ENCODE measurements around the gene NDST3. TPM values are rescaled to one million over a fixed set of nuclear protein-coding genes. Genes with fewer than 3 reads are reported as not detected.
A peak's percentile ranks its signal among the peaks of the same experiment; 100 is the strongest.

NDST3 gene
- total RNA-seq, 2 experiments from 2014 or later = not detected

- Mint-ChIP-seq H3K4me1 (ENCODE audit: low read depth) (peaks cover 8% of the 10 kb centered on the region), H3K36me3 (ENCODE audit: low read depth) (no peaks in the 10 kb centered on the region), H3K27ac (no peak overlapping the region), H3K4me3 (peak overlapping the region; percentile 34), H3K9me3 (ENCODE audit: insufficient read depth) (no peaks in the 10 kb centered on the region), H3K27me3 (ENCODE audit: low read depth) (peaks cover 19% of the 10 kb centered on the region)
- ChIA-PET POLR2A (no interaction called here), CTCF (interaction anchor here (0.8 kb wide), 1 partner anchor 13 kb away, joined by 3 read pairs; no protein-coding TSS in a partner anchor)
- ATAC-seq (peak; percentile 51), DNase-seq (no peak)
Measured at GRCh38 chr4:118033148-118034052, 886 bp upstream of the NDST3 start.

- peaks cover 8% of the 10 kb centered on the region for H3K4me1 Mint-ChIP-seq (ENCODE audit: low read depth)
- no peak overlapping the region for H3K4me3 Mint-ChIP-seq
- ATAC-seq (no peak), DNase-seq (no peak)
- ChIA-PET POLR2A (no interaction called here), CTCF (no interaction called here)
- H3K27me3 Mint-ChIP-seq (ENCODE audit: low read depth) = peaks cover 22% of the 10 kb centered on the region
- H3K36me3 Mint-ChIP-seq (ENCODE audit: low read depth) = no peaks in the 10 kb centered on the region
- H3K27ac Mint-ChIP-seq = no peak overlapping the region
- H3K9me3 Mint-ChIP-seq (ENCODE audit: insufficient read depth) = no peaks in the 10 kb centered on the region
Measured at GRCh38 chr4:118035309-118035708, 1.0 kb downstream of the NDST3 start.

GRCh38 chr4:118036336-118036735 is 2.0 kb downstream of the NDST3 start:
- DNase-seq = no peak
- H3K4me3 Mint-ChIP-seq = no peak overlapping the region
- no peaks in the 10 kb centered on the region for H3K36me3 Mint-ChIP-seq (ENCODE audit: low read depth)
- no peaks in the 10 kb centered on the region for H3K9me3 Mint-ChIP-seq (ENCODE audit: insufficient read depth)
- ChIA-PET CTCF (no interaction called here), POLR2A (no interaction called here)
- peaks cover 18% of the 10 kb centered on the region for H3K27me3 Mint-ChIP-seq (ENCODE audit: low read depth)
- no peak for ATAC-seq
- H3K27ac Mint-ChIP-seq = no peak overlapping the region
- H3K4me1 Mint-ChIP-seq (ENCODE audit: low read depth) = peaks cover 8% of the 10 kb centered on the region

GRCh38 chr4:118037955-118038354 is 3.7 kb downstream of the NDST3 start:
- ATAC-seq (no peak), DNase-seq (no peak)
- ChIA-PET CTCF (no interaction called here), POLR2A (no interaction called here)
- no peak overlapping the region for H3K4me3 Mint-ChIP-seq
- H3K27ac Mint-ChIP-seq = no peak overlapping the region
- peaks cover 7% of the 10 kb centered on the region for H3K4me1 Mint-ChIP-seq (ENCODE audit: low read depth)
- H3K9me3 Mint-ChIP-seq (ENCODE audit: insufficient read depth) = no peaks in the 10 kb centered on the region
- no peaks in the 10 kb centered on the region for H3K36me3 Mint-ChIP-seq (ENCODE audit: low read depth)
- peaks cover 9% of the 10 kb centered on the region for H3K27me3 Mint-ChIP-seq (ENCODE audit: low read depth)

- ChIA-PET CTCF (interaction anchor here (0.9 to 1.2 kb wide), 2 partner anchors 12 to 200 kb away, joined by 3 read pairs; partner anchors contain the start of gene NDST3), POLR2A (no interaction called here)
- DNase-seq = no peak
- H3K4me3 Mint-ChIP-seq = no peak overlapping the region
- no peaks in the 10 kb centered on the region for H3K9me3 Mint-ChIP-seq (ENCODE audit: insufficient read depth)
- H3K36me3 Mint-ChIP-seq (ENCODE audit: low read depth) = no peaks in the 10 kb centered on the region
- H3K4me1 Mint-ChIP-seq (ENCODE audit: low read depth) = no peaks in the 10 kb centered on the region
- no peak overlapping the region for H3K27ac Mint-ChIP-seq
- no peaks in the 10 kb centered on the region for H3K27me3 Mint-ChIP-seq (ENCODE audit: low read depth)
- ATAC-seq = no peak
Measured at GRCh38 chr4:118046323-118046722, 12.0 kb downstream of the NDST3 start.

- no peaks in the 10 kb centered on the region for H3K36me3 Mint-ChIP-seq (ENCODE audit: low read depth)
- no peak for ATAC-seq
- H3K4me1 Mint-ChIP-seq (ENCODE audit: low read depth) = no peaks in the 10 kb centered on the region
- no peaks in the 10 kb centered on the region for H3K27me3 Mint-ChIP-seq (ENCODE audit: low read depth)
- ChIA-PET CTCF (interaction anchor here (0.9 to 1.2 kb wide), 2 partner anchors 13 to 200 kb away, joined by 3 read pairs; partner anchors contain the start of gene NDST3), POLR2A (no interaction called here)
- H3K4me3 Mint-ChIP-seq = no peak overlapping the region
- no peak for DNase-seq
- H3K27ac Mint-ChIP-seq = no peak overlapping the region
- H3K9me3 Mint-ChIP-seq (ENCODE audit: insufficient read depth) = no peaks in the 10 kb centered on the region
Measured at GRCh38 chr4:118047043-118047442, 12.8 kb downstream of the NDST3 start.

- ChIA-PET CTCF (no interaction called here), POLR2A (no interaction called here)
- Mint-ChIP-seq H3K36me3 (ENCODE audit: low read depth) (no peaks in the 10 kb centered on the region), H3K9me3 (ENCODE audit: insufficient read depth) (no peaks in the 10 kb centered on the region), H3K27me3 (ENCODE audit: low read depth) (peaks cover 2% of the 10 kb centered on the region), H3K4me1 (ENCODE audit: low read depth) (no peaks in the 10 kb centered on the region), H3K4me3 (no peak overlapping the region), H3K27ac (no peak overlapping the region)
- ATAC-seq (no peak), DNase-seq (no peak)
Measured at GRCh38 chr4:118058955-118059354, 24.7 kb downstream of the NDST3 start.

GRCh38 chr4:118059397-118059796 is 25.1 kb downstream of the NDST3 start:
- ChIA-PET CTCF (no interaction called here), POLR2A (no interaction called here)
- no peak for ATAC-seq
- H3K4me1 Mint-ChIP-seq (ENCODE audit: low read depth) = no peaks in the 10 kb centered on the region
- H3K4me3 Mint-ChIP-seq = no peak overlapping the region
- H3K36me3 Mint-ChIP-seq (ENCODE audit: low read depth) = no peaks in the 10 kb centered on the region
- no peak overlapping the region for H3K27ac Mint-ChIP-seq
- H3K27me3 Mint-ChIP-seq (ENCODE audit: low read depth) = peaks cover 2% of the 10 kb centered on the region
- DNase-seq = no peak
- H3K9me3 Mint-ChIP-seq (ENCODE audit: insufficient read depth) = no peaks in the 10 kb centered on the region

- no peak overlapping the region for H3K4me3 Mint-ChIP-seq
- H3K27ac Mint-ChIP-seq = no peak overlapping the region
- H3K27me3 Mint-ChIP-seq (ENCODE audit: low read depth) = no peaks in the 10 kb centered on the region
- DNase-seq (peak; percentile 37), ATAC-seq (no peak)
- no peaks in the 10 kb centered on the region for H3K36me3 Mint-ChIP-seq (ENCODE audit: low read depth)
- H3K4me1 Mint-ChIP-seq (ENCODE audit: low read depth) = no peaks in the 10 kb centered on the region
- POLR2A ChIA-PET = no interaction called here
- CTCF ChIA-PET = interaction anchor here (0.8 to 1.6 kb wide), 6 partner anchors 23 to 194 kb away, joined by 3 to 4 read pairs (median 4); no protein-coding TSS in a partner anchor
- no peaks in the 10 kb centered on the region for H3K9me3 Mint-ChIP-seq (ENCODE audit: insufficient read depth)
Measured at GRCh38 chr4:118076958-118077766, 42.9 kb downstream of the NDST3 start.

- H3K4me3 Mint-ChIP-seq = no peak overlapping the region
- ATAC-seq = no peak
- no peaks in the 10 kb centered on the region for H3K4me1 Mint-ChIP-seq (ENCODE audit: low read depth)
- no peak overlapping the region for H3K27ac Mint-ChIP-seq
- no peaks in the 10 kb centered on the region for H3K9me3 Mint-ChIP-seq (ENCODE audit: insufficient read depth)
- no peak for DNase-seq
- H3K27me3 Mint-ChIP-seq (ENCODE audit: low read depth) = no peaks in the 10 kb centered on the region
- CTCF ChIA-PET = no interaction called here
- POLR2A ChIA-PET = no interaction called here
- no peaks in the 10 kb centered on the region for H3K36me3 Mint-ChIP-seq (ENCODE audit: low read depth)
Measured at GRCh38 chr4:118077767-118078105, 43.5 kb downstream of the NDST3 start.

- no peaks in the 10 kb centered on the region for H3K9me3 Mint-ChIP-seq (ENCODE audit: insufficient read depth)
- H3K27me3 Mint-ChIP-seq (ENCODE audit: low read depth) = no peaks in the 10 kb centered on the region
- no peaks in the 10 kb centered on the region for H3K4me1 Mint-ChIP-seq (ENCODE audit: low read depth)
- H3K36me3 Mint-ChIP-seq (ENCODE audit: low read depth) = no peaks in the 10 kb centered on the region
- ATAC-seq = no peak
- H3K4me3 Mint-ChIP-seq = no peak overlapping the region
- H3K27ac Mint-ChIP-seq = no peak overlapping the region
- DNase-seq = no peak
- ChIA-PET POLR2A (no interaction called here), CTCF (no interaction called here)
Measured at GRCh38 chr4:118081434-118081833, 47.1 kb downstream of the NDST3 start.

GRCh38 chr4:118082182-118082581 is 47.9 kb downstream of the NDST3 start:
- CTCF ChIA-PET = no interaction called here
- ATAC-seq (no peak), DNase-seq (no peak)
- H3K4me3 Mint-ChIP-seq = no peak overlapping the region
- H3K27ac Mint-ChIP-seq = no peak overlapping the region
- no peaks in the 10 kb centered on the region for H3K27me3 Mint-ChIP-seq (ENCODE audit: low read depth)
- no peaks in the 10 kb centered on the region for H3K4me1 Mint-ChIP-seq (ENCODE audit: low read depth)
- no peaks in the 10 kb centered on the region for H3K36me3 Mint-ChIP-seq (ENCODE audit: low read depth)
- H3K9me3 Mint-ChIP-seq (ENCODE audit: insufficient read depth) = no peaks in the 10 kb centered on the region
- POLR2A ChIA-PET = no interaction called here
